Mesodermal cell (in vitro differentiated cells): ENCODE results near the gene CYP3A7.
"Not testable (repeated sequence)": the region's sequence is repeated elsewhere in the genome, so short reads cannot be mapped to it uniquely, and the experiment has no call there.

Experiments used
- H3K27ac ChIP-seq: 2 replicates; pipeline ENCODE4 v1.7.0; 2013; ENCODE audit warnings: mild to moderate bottlenecking, low read depth, low read length, moderate library complexity; ENCODE audit not compliant: severe bottlenecking
- H3K36me3 ChIP-seq: 2 replicates; pipeline ENCODE4 v1.7.1; 2013; ENCODE audit warnings: mild to moderate bottlenecking, low read length, moderate library complexity; ENCODE audit not compliant: control insufficient read depth, insufficient read depth
- H3K4me1 ChIP-seq: one replicate; pipeline ENCODE4 v1.7.1; 2013; ENCODE audit warnings: mild to moderate bottlenecking, low read length; ENCODE audit not compliant: insufficient read depth, control insufficient read depth, poor library complexity, severe bottlenecking
- H3K4me3 ChIP-seq: 2 replicates; pipeline ENCODE4 v1.7.0; 2013; ENCODE audit warnings: low read length, control low read depth, mild to moderate bottlenecking; ENCODE audit not compliant: insufficient read depth, poor library complexity, severe bottlenecking; ENCODE audit errors: extremely low read depth
- H3K9me3 ChIP-seq: 2 replicates; pipeline ENCODE4 v1.7.1; 2013; ENCODE audit warnings: mild to moderate bottlenecking, low read length, moderate library complexity; ENCODE audit not compliant: control insufficient read depth
- WGBS, 2 experiments: methylation state at CpG; one replicate each; pipeline ENCODE4 v1.1.5; 2013; ENCODE audit warnings: missing lambda C conversion rate in 2 of 2; ENCODE audit not compliant: insufficient coverage in 2 of 2; 5-methylcytosine and 5-hydroxymethylcytosine counted together

CYP3A7 gene

DNA sequence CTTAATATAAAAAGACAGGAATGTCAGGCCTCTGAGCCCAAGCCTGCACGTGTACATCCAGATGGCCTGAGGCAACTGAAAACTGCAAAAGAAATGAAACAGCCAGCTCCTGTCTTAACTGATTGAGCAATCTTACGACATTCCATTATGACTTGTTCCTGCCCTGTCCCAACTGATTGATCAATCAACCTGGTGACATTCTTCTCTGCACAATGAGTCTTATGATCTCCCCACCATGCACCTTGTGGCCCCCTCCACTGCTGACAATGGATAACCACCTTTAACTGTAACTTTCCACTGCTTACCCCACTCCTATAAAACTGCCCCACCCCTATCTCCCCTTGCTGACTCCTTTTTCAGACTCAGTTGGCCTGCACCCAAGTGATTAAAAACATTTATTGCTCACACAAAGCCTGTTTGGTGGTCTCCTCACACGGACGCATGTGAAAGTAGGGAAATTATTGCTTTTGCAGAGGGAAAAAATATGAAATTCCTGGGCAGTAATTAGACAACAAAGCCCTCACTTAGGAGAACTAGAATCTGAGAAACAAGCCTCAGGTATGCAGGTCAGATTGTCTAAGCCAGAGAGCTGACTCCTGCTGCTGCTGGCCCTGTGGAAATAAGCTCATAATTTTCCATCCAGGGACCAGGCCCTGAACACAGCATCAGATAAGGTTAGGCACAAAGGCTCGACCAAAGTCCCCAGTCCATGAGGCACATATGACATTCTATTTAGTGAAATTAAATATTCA, 5.3 kb downstream of the CYP3A7 start:
- no peak overlapping the region for H3K4me3 ChIP-seq
- WGBS, 2 experiments = 40 to 45% methylated on average over 2 of the region's 5 CpGs
- H3K27ac ChIP-seq = no peak overlapping the region

DNA sequence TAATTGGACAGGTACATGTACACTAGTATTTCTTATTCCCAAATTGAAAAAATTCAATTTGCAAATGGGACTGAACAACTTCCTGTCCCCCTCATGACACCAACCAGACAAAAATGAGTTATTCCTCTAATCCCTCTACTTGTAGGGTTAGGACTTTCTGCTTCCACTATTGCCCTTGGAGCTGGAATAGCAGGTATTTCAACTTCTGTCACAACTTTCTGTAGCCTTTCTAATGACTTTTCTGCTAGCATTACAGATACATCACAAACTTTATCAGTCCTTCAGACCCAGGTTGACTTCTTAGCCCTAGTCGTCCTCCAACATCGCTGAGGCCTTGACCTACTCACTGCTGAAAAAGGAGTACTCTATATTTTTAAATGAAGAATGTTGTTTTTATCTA, 6.4 kb downstream of the CYP3A7 start:
- WGBS, 2 experiments = no CpG with 5 or more reads among the region's 2 CpGs
- Histone ChIP-seq H3K4me3 (no peak overlapping the region), H3K4me1 (no peaks in the 10 kb centered on the region), H3K27ac (no peak overlapping the region), H3K36me3 (no peaks in the 10 kb centered on the region), H3K9me3 (no peaks in the 10 kb centered on the region)

More for the DNA sequence above, 5.3 kb downstream of the CYP3A7 start:
- H3K9me3 ChIP-seq = no peaks in the 10 kb centered on the region
- no peaks in the 10 kb centered on the region for H3K4me1 ChIP-seq
- H3K36me3 ChIP-seq = no peaks in the 10 kb centered on the region

DNA sequence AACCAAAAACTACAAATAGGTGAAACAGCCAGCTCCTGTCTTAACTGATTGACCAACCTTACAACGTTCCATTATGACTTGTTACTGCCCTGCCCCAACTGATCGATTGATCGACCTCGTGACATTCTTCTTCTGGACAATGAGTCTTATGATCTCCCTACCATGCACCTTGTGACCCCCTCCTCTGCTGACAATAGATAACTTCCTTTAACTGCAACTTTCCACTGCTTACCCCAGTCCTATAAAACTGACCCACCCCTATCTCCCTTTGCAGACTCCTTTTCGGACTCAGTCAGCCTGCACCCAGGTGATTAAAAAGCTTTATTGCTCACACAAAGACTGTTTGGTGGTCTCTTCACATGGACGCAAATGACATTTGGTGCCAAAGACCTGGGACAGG, 11.8 kb downstream of the CYP3A7 start:
- not testable (repeated sequence) for H3K36me3 ChIP-seq, H3K4me1 ChIP-seq, H3K4me3 ChIP-seq, H3K27ac ChIP-seq, H3K9me3 ChIP-seq
- 91 to 97% methylated on average over 6 of the region's 6 CpGs for WGBS, 2 experiments

DNA sequence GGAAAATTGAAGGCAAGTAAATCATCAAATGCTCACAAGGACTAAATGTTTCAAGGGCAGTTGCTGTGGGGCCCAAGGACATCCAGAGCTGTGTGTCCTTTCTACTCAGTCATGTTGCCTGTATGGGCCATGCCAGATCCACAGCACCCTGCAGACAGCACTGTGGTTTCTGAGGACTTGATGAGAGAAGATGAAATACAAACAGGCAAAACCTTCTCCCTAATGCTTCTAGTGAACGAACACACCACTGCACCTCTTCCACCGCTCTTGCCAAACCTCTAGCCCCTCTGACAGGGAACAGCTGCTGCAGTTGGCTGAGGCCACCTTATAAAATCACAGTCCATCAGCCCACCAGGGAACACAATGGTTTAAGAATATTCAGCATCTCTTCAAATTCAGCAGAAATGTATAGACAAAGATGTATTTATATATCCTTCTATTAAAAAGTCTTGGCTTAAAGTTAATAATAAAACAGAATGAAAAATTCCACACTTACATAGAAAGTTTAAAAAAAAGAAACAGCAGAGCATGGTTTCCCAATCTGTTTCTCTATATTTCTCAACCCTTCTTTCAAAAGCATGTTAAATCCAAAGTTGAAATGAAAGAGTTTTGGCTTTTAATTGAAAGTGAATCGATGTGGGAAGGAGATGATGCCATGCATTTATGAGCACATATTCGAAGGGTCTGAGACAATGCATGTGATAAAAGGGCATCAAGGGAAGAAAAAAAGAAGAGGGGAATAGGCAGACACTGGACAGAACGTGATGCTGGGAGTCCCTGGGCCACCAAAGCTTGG, 14.0 kb downstream of the CYP3A7 start:
- H3K4me3 ChIP-seq = no peak overlapping the region
- no peaks in the 10 kb centered on the region for H3K4me1 ChIP-seq
- 87 to 90% methylated on average over 5 of the region's 5 CpGs for WGBS, 2 experiments
- no peaks in the 10 kb centered on the region for H3K36me3 ChIP-seq
- H3K9me3 ChIP-seq = no peaks in the 10 kb centered on the region
- no peak overlapping the region for H3K27ac ChIP-seq

DNA sequence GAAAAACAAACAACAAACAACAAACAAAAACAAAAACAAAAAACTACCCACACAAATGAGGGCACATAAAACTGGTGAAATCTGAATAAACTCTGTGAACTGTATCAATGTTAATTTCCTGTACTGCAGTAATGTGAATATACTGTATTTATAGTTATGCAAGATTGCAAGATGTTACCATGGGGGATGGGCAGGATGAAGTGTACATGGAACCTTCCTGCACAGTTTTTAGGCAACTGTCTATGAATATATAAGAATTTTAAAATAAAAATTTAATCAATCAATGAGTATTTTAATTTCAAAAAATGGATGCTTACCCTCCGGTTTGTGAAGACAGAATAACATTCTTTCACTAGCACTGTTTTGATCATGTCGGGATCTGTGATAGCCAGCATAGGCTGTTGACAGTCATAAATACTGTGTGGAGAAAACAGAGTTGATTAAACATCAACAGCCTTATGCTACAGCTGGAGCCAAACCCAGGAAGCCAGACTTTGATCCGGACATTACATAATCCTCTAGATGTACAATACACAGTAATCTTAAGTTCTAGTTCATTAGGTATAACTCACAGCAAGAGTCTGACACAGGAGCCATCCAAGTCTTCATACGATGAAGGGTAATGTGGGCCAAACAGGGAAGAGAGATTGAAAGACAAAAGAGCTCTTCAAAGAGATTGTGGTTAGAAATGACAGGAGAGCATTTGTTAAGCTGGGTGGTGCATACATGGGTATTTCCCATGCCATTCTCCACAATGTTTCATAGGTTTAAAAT, 14.8 kb downstream of the CYP3A7 start:
- Histone ChIP-seq H3K9me3 (no peaks in the 10 kb centered on the region), H3K4me3 (no peak overlapping the region), H3K27ac (no peak overlapping the region), H3K4me1 (no peaks in the 10 kb centered on the region), H3K36me3 (no peaks in the 10 kb centered on the region)
- 93 to 100% methylated on average over 1 to 3 of the region's 4 CpGs for WGBS, 2 experiments

DNA sequence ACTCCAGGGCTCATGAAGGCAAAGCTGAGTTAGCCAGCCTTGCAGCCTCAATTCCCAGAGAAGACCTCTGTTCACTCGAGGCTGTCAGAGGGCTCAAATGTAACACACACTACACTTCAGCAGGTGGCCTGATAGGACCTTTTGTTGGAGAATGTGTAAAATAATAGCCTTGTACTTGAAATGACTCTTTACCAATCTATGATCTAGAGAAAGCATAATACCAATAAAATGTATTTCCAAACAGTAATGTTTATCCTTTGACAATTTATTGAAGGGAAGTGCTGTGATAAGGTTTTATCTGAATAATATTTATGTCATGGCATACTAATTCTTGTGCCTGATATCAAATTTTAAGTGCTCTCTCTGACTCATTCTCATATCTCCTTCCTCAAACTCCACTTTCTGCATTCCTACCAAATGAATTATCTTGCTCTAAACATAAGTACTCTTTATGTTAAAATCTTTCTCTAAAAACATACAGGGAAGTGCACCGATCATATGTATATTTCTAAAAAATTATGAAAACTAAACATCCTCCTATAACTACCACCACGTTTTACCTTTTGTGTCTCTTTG, 20.9 kb downstream of the CYP3A7 start:
- no CpG with 5 or more reads among the region's 3 CpGs for WGBS, 2 experiments
- no peaks in the 10 kb centered on the region for H3K36me3 ChIP-seq
- no peak overlapping the region for H3K27ac ChIP-seq
- H3K4me1 ChIP-seq = no peaks in the 10 kb centered on the region
- no peak overlapping the region for H3K4me3 ChIP-seq
- no peaks in the 10 kb centered on the region for H3K9me3 ChIP-seq

DNA sequence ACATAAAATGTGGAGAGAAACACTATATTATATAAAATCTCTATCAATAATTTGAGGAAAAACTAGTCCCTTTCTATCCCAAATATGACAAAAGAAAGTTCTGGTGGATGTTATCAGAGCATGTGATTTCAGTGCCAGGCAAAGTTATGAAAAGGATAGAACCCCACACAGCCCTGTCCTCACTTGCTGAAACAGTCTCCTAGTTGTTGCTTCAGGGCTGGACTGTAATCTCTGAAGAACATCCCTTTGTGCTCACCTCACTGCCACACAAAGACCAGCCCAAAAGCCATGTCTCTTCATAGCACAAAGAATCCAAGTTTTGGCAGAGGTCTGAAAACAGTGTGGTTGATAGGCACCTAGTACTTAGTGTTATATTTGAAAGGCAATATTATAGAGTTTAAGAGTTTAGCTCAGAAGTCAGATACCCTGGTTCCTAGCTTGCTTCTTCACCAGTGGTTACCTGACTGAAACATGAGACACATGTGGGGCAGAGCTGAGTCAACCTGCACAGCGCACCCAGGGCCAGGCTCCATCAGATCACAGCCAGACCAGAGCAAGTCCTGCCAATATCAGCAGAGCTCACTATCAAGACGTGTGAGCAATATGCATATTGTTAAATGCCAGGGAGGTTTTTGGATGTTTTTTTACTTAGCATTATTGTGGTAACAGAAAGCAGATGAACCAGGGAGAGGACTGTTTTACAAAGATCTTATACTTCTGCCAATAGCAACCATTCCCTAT, 25.0 kb downstream of the CYP3A7 start:
- Histone ChIP-seq H3K36me3 (no peaks in the 10 kb centered on the region), H3K4me3 (no peak overlapping the region), H3K27ac (no peak overlapping the region), H3K9me3 (peaks cover 4% of the 10 kb centered on the region), H3K4me1 (no peaks in the 10 kb centered on the region)
- 100% methylated on average over 1 of the region's 2 CpGs; no CpG with 5 or more reads in 1 of the 2 experiments for WGBS, 2 experiments

DNA sequence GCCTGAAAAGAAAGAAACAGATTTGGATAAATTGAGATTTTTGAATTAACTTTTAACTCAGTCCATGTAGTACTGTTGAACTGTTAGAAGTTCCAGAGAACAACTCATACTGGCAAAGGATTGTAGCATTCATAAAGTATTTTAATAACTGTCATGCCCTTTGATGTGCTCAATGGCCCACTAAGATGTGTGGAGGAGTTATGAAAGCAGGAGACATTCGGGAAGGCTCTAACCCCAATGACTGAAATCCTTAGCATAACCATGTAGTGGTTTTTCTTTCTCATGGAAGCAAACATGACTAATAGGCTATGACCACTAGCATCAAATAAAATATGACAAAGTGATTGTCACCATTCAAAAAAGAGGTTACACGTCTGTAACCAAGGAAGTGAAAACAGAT, 25.7 kb downstream of the CYP3A7 start:
- WGBS, 2 experiments = no CpG with 5 or more reads among the region's 2 CpGs

DNA sequence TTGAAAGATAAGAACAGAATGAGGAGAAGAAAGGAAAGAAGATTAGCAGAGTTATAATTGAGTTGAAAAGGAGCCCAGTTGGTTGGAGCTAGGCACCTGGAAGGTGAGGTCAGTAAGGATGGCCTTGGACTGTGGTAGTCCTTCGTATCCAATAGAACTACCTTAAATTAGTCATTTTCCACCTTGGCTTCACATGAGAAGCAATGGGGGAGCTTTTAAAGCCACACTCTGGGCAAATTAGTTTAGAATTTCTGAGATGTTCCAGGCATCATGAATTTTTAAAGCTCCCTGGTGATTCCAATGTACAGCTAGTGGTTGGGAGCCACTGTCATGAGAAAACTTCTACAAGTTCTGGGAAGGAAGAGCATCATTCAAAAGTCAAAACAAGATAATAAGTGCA, 27.9 kb downstream of the CYP3A7 start:
- Histone ChIP-seq H3K4me1 (no peaks in the 10 kb centered on the region), H3K27ac (no peak overlapping the region), H3K9me3 (peaks cover 4% of the 10 kb centered on the region), H3K4me3 (no peak overlapping the region), H3K36me3 (no peaks in the 10 kb centered on the region)
- no CpG with 5 or more reads among the region's 1 CpG for WGBS, 2 experiments

More for the DNA sequence above, 25.7 kb downstream of the CYP3A7 start:
- Histone ChIP-seq H3K36me3 (no peaks in the 10 kb centered on the region), H3K4me1 (no peaks in the 10 kb centered on the region), H3K27ac (no peak overlapping the region), H3K9me3 (peaks cover 4% of the 10 kb centered on the region), H3K4me3 (no peak overlapping the region)

DNA sequence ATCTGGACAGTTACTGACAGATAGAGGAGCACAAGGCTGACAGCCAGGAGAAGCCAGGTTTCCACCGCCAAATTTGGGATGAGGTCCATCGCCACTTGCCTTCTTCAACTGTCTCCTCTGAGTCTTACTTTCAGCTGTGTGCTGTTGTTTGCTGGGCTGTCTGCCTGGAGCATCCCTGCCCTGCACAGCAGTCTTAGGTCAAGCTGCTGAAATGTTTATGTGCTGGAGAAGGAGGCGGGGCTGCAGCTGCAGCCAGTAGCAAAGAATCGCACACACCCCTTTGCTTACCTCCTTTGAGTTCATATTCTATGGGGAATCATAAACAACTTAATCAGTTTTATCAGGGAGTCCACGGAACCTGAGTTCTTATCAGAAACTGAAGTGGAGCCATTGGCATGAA, 35.0 kb downstream of the CYP3A7 start:
- H3K4me3 ChIP-seq = no peak overlapping the region
- no peak overlapping the region for H3K27ac ChIP-seq
- no peaks in the 10 kb centered on the region for H3K36me3 ChIP-seq
- WGBS, 2 experiments = 81 to 100% methylated on average over 2 to 3 of the region's 5 CpGs
- no peaks in the 10 kb centered on the region for H3K4me1 ChIP-seq
- no peaks in the 10 kb centered on the region for H3K9me3 ChIP-seq
